ENCODE results near the gene TM9SF2. TPM values are rescaled to one million over a fixed set of nuclear protein-coding genes. Genes with fewer than 3 reads are reported as not detected.
A peak's percentile ranks its signal among the peaks of the same experiment; 100 is the strongest.
"Not testable (repeated sequence)": the region's sequence is repeated elsewhere in the genome, so short reads cannot be mapped to it uniquely, and the experiment has no call there.

TM9SF2 gene
- total and polyA plus RNA-seq, 9 of the 15 experiments (the other 6 are each of a cell fraction or from before 2014, with no cell fraction given), result 23.3 to 83.2 (median 55.1) TPM

GRCh38 chr13:99491750-99492149 is 9.5 kb upstream of the TM9SF2 start:
- intact Hi-C loops (cut with micrococcal nuclease); H3K36me3 ChIP-seq (ENCODE audit: control insufficient read depth, insufficient read depth, low read length); DNase-seq (ENCODE audit: extremely low read depth in 1 of 4, low spot score in 3 of 4); H3K4me1 ChIP-seq (replicated peaks in 1 of 2; ENCODE audit: control insufficient read depth in 2 of 2, insufficient read depth in 2 of 2, low read length in 2 of 2); CTCF ChIA-PET (ENCODE audit: low intra/inter-chr PET ratio); H2AFZ ChIP-seq (ENCODE audit: low read depth, low read length); H3K9me1 ChIP-seq (ENCODE audit: control insufficient read depth, insufficient read depth, low read length); H3K9ac ChIP-seq (ENCODE audit: insufficient read depth in 1 of 2, low read depth in 2 of 2, low read length in 2 of 2); in situ Hi-C loops (cut with MboI); H3K4me3 ChIP-seq; H3K27me3 ChIP-seq (ENCODE audit: control insufficient read depth in 2 of 2, insufficient read depth in 2 of 2, low read length in 2 of 2); ATAC-seq; POLR2A ChIA-PET; H3K9me3 ChIP-seq (replicated peaks; ENCODE audit: control insufficient read depth, insufficient read depth, low read depth, low read length); H3K79me2 ChIP-seq (ENCODE audit: control insufficient read depth, insufficient read depth, low read length); H3K27ac ChIP-seq (ENCODE audit: extremely low read depth, low read depth, low read length); BruUV-seq (replicated peaks); H4K20me1 ChIP-seq (replicated peaks; ENCODE audit: control insufficient read depth, insufficient read depth, low read length); H3K4me2 ChIP-seq (ENCODE audit: insufficient read depth, low read length); FAIRE-seq: not testable (repeated sequence)
- WGBS (ENCODE audit: insufficient coverage, low coverage, missing lambda C conversion rate), result 43% methylated on average over 3 of the region's 3 CpGs

- Histone ChIP-seq H3K9me1 (ENCODE audit: control insufficient read depth, insufficient read depth, low read length) (no peaks in the 10 kb centered on the region), H3K27me3 (ENCODE audit: control insufficient read depth in 2 of 2, insufficient read depth in 2 of 2, low read length in 2 of 2) (no peaks in the 10 kb centered on the region), H3K9me3 (replicated peaks; ENCODE audit: control insufficient read depth, insufficient read depth, low read depth, low read length) (no peaks in the 10 kb centered on the region), H3K79me2 (ENCODE audit: control insufficient read depth, insufficient read depth, low read length) (0 out of 3 replicates have a peak, but pooled peaks cover 3% of the 10 kb centered on the region), H3K4me1 (replicated peaks in 1 of 2; ENCODE audit: control insufficient read depth in 2 of 2, insufficient read depth in 2 of 2, low read length in 2 of 2) (peaks cover 11% of the 10 kb centered on the region in 2 experiments; a peak in 3 of 5 replicates), H4K20me1 (replicated peaks; ENCODE audit: control insufficient read depth, insufficient read depth, low read length) (no peaks in the 10 kb centered on the region), H3K4me2 (ENCODE audit: insufficient read depth, low read length) (peak overlapping the region; percentile 70), H3K9ac (ENCODE audit: insufficient read depth in 1 of 2, low read depth in 2 of 2, low read length in 2 of 2) (no peak overlapping the region), H3K36me3 (ENCODE audit: control insufficient read depth, insufficient read depth, low read length) (no peaks in the 10 kb centered on the region), H2AFZ (ENCODE audit: low read depth, low read length) (peak overlapping the region; percentile 79), H3K27ac (ENCODE audit: extremely low read depth, low read depth, low read length) (peak overlapping the region; percentile 54; the same call in 1 of the 3 replicates), H3K4me3 (peak overlapping the region; percentile 26)
- ChIA-PET POLR2A (no interaction called here), CTCF (ENCODE audit: low intra/inter-chr PET ratio) (no interaction called here)
- BruUV-seq (replicated peaks), result no TSS peak
- in situ Hi-C loops (cut with MboI) (no loop called here), intact Hi-C loops (cut with micrococcal nuclease) (no loop called here)
- no peak for DNase-seq (ENCODE audit: extremely low read depth in 1 of 4, low spot score in 3 of 4)
- no peak for ATAC-seq
- whole genome bisulfite sequencing (ENCODE audit: insufficient coverage, low coverage, missing lambda C conversion rate), result 66% methylated on average over 7 of the region's 8 CpGs
- no peak for FAIRE-seq
- no peak for TF ChIP-seq PPARD (CRISPR knock-in tag; IDR thresholded peaks at IDR 0.05)
- TF ChIP-seq ATF1 (CRISPR knock-in tag; IDR thresholded peaks at IDR 0.05), result no peak
- no peak for TF ChIP-seq ATF1 (tag; IDR thresholded peaks at IDR 0.05)
- no peak for TF ChIP-seq GTF2F1 (IDR thresholded peaks at IDR 0.05; ENCODE audit: low read depth, low read length)
- TF ChIP-seq NFYB (IDR thresholded peaks at IDR 0.05; ENCODE audit: extremely low read depth, insufficient read length), result no peak
- no peak for TF ChIP-seq ZNF398 (CRISPR knock-in tag; IDR thresholded peaks at IDR 0.05)
- TF ChIP-seq TCF7 (IDR thresholded peaks at IDR 0.05; ENCODE audit: borderline replicate concordance), result no peak
- TF ChIP-seq THRB (CRISPR knock-in tag; conservative IDR thresholded peaks at IDR 0.05), result no peak
- no peak for TF ChIP-seq PREB (CRISPR knock-in tag; IDR thresholded peaks at IDR 0.05)
Measured at GRCh38 chr13:99495466-99496183, 5.6 kb upstream of the TM9SF2 start.
